A673 (cell line): ENCODE results near the gene SALL3. TPM values are rescaled to one million over a fixed set of nuclear protein-coding genes. Genes with fewer than 3 reads are reported as not detected.

Experiments used
- BruUV-seq: library from RNA; stranded (reverse); fragments of 400-500 nt; replicated peaks from 2 replicates; lab custom pipeline; 2021; lab: Mats Ljungman, UMichigan
- CTCF ChIA-PET: fragments of 300-600 bp; sonication (Branson Sonifier 250); formaldehyde crosslinking; loops from one replicate; lab custom pipeline; 2022; ENCODE audit warnings: antibody characterized with exemption; lab: Charles Lee
- POLR2A ChIA-PET: fragments of 300-600 bp; sonication (Branson Sonifier 250); formaldehyde crosslinking; loops from one replicate; lab custom pipeline; 2022; ENCODE audit warnings: antibody characterized with exemption; ENCODE audit not compliant: low non-redundant PET; lab: Charles Lee
- DNase-seq: peaks from one replicate; pipeline ENCODE4 v3.0.0-alpha.2; 2015; ENCODE audit warnings: low spot score
- H3K27ac ChIP-seq: fragments of 200-600 bp; sonication (generic); 2 replicates; pipeline ENCODE4 v1.5.1; 2016; ENCODE audit warnings: mixed run types, low read depth, mild to moderate bottlenecking, mixed read lengths, antibody characterized with exemption, low read length; ENCODE audit not compliant: poor library complexity, severe bottlenecking
- H3K27me3 ChIP-seq: fragments of 200-600 bp; sonication (generic); replicated peaks from 2 replicates; pipeline ENCODE4 v1.6.1; 2017; ENCODE audit warnings: mixed run types, low read depth, mild to moderate bottlenecking, mixed read lengths, antibody characterized with exemption, low read length; ENCODE audit not compliant: insufficient read depth, poor library complexity
- H3K36me3 ChIP-seq: fragments of 200-600 bp; sonication (generic); 2 replicates; pipeline ENCODE4 v1.6.1; 2016; ENCODE audit warnings: mixed run types, mild to moderate bottlenecking, mixed read lengths, antibody characterized with exemption, low read length; ENCODE audit not compliant: insufficient read depth, poor library complexity, severe bottlenecking
- H3K4me1 ChIP-seq: fragments of 200-600 bp; sonication (generic); 2 replicates; pipeline ENCODE4 v1.6.1; 2017; ENCODE audit warnings: mixed run types, mild to moderate bottlenecking, mixed read lengths, antibody characterized with exemption, low read length; ENCODE audit not compliant: insufficient read depth, poor library complexity, severe bottlenecking
- H3K4me3 ChIP-seq: fragments of 200-600 bp; sonication (generic); 2 replicates; pipeline ENCODE4 v1.5.1; 2016; ENCODE audit warnings: low read depth, mixed run types, mild to moderate bottlenecking, mixed read lengths, low read length; ENCODE audit not compliant: poor library complexity, severe bottlenecking
- H3K9me3 ChIP-seq: fragments of 200-600 bp; sonication (generic); 2 replicates; pipeline ENCODE4 v1.6.1; 2016; ENCODE audit warnings: mixed run types, low read depth, mild to moderate bottlenecking, mixed read lengths, antibody characterized with exemption, low read length; ENCODE audit not compliant: poor library complexity, severe bottlenecking
- CTCF ChIP-seq: fragments of 300-800, 200-600 bp; sonication (generic); conservative IDR thresholded peaks from 2 replicates; pipeline ENCODE4 v1.5.1; 2017; ENCODE audit warnings: low read depth, mild to moderate bottlenecking, antibody characterized with exemption, low read length, moderate library complexity, mixed read lengths
- EZH2 ChIP-seq: fragments of 200-600 bp; sonication (generic); IDR thresholded peaks from 2 replicates; pipeline ENCODE4 v1.6.1; 2017; ENCODE audit warnings: borderline replicate concordance, low read depth, mild to moderate bottlenecking, mixed read lengths, antibody characterized with exemption, low read length; ENCODE audit not compliant: poor library complexity, severe bottlenecking
- intact Hi-C: fragments of 100-400 bp; cut with micrococcal nuclease; formaldehyde crosslinking; loops from one replicate; pipeline ENCODE4 v1.10.0; 2022; ENCODE audit not compliant: unreplicated experiment
- total RNA-seq: library from RNA; stranded (reverse); gene quantifications from 2 replicates; pipeline ENCODE4 v1.2.3, GENCODE V29; 2021

SALL3 gene
- total RNA-seq, 1 experiment from 2014 or later = not detected

DNA sequence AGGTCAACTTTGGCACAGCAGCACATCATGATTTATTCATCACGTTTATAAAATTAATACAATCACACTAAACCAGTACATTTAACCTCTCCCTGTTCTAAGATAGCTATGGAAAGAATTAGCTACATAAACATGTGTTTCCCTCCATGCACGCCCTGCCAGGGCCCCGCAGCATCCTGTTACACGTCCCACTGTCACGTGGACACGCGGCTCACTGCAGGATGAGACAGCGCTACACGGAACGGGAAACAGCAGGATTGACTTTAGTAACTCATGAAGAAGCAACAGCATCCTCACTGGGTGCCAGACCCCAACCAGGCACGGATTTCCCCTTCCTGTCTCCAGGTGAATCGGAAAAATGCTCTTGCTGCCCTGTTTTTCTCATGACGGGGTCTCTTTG lies 30.9 kb upstream of the SALL3 start:
- peaks cover 40% of the 10 kb centered on the region for H3K27me3 ChIP-seq
- intact Hi-C loops = no loop called here
- H3K4me3 ChIP-seq = no peak overlapping the region
- no peaks in the 10 kb centered on the region for H3K9me3 ChIP-seq
- BruUV-seq = no TSS peak
- POLR2A ChIA-PET = no interaction called here
- no peak for DNase-seq
- no peak overlapping the region for H3K27ac ChIP-seq
- TF ChIP-seq EZH2 (no peak), CTCF (no peak)
- H3K36me3 ChIP-seq = no peaks in the 10 kb centered on the region
- CTCF ChIA-PET = no interaction called here
- no peaks in the 10 kb centered on the region for H3K4me1 ChIP-seq

DNA sequence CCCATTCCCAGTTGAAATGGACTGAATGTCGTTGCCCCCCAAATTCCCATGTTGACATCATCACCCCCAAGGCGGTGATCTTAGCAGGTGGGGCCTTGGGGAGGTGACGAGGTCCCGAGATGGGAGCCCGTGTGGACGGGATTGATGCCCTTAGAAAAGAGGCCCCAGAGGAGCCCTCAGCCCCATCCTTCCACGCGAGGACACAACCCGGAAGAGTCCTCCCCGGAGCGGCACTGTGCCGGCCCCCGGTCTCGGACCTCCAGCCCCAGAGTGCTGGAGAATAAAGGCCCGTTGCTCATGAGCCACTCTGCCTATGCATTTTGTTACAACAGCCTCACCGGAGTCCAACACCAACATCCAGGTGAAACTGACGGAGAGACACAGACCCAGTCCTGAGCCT lies 30.4 kb upstream of the SALL3 start:
- intact Hi-C loops = no loop called here
- H3K36me3 ChIP-seq = no peaks in the 10 kb centered on the region
- BruUV-seq = no TSS peak
- no peak for DNase-seq
- ChIA-PET CTCF (no interaction called here), POLR2A (no interaction called here)
- no peak overlapping the region for H3K4me3 ChIP-seq
- no peak overlapping the region for H3K27ac ChIP-seq
- no peaks in the 10 kb centered on the region for H3K9me3 ChIP-seq
- H3K4me1 ChIP-seq = no peaks in the 10 kb centered on the region
- no peak for TF ChIP-seq CTCF
- H3K27me3 ChIP-seq = peaks cover 35% of the 10 kb centered on the region

- no peaks in the 10 kb centered on the region for H3K4me1 ChIP-seq
- no peaks in the 10 kb centered on the region for H3K36me3 ChIP-seq
- H3K27me3 ChIP-seq = peaks cover 23% of the 10 kb centered on the region
- DNase-seq = no peak
- no peak for TF ChIP-seq CTCF
- TF ChIP-seq EZH2 = no peak
- H3K27ac ChIP-seq = no peak overlapping the region
- intact Hi-C loops = no loop called here
- H3K4me3 ChIP-seq = no peak overlapping the region
- H3K9me3 ChIP-seq = no peaks in the 10 kb centered on the region
- BruUV-seq = no TSS peak
- POLR2A ChIA-PET = no interaction called here
- CTCF ChIA-PET = no interaction called here
Measured at GRCh38 chr18:78950386-78950785, 29.2 kb upstream of the SALL3 start.
